ENCODE data around the gene CUX1.

CUX1 gene

DNA sequence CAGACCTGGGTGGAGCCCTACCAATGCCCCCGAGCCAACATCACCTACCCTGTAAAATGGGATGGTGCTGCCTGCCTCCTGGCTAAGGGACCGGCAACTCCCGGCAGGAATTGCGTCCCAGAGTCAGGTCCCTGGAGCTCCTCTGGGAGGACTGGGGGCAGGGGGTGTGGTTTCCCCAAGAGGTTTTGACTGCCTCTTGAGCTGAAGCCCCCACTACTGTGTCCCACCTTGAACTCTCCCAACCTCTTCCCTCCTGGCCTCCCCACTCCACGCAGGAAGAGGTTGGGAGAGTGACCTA lies 470.5 kb downstream of the CUX1 start:
- TF ChIP-seq, protein P1, sequence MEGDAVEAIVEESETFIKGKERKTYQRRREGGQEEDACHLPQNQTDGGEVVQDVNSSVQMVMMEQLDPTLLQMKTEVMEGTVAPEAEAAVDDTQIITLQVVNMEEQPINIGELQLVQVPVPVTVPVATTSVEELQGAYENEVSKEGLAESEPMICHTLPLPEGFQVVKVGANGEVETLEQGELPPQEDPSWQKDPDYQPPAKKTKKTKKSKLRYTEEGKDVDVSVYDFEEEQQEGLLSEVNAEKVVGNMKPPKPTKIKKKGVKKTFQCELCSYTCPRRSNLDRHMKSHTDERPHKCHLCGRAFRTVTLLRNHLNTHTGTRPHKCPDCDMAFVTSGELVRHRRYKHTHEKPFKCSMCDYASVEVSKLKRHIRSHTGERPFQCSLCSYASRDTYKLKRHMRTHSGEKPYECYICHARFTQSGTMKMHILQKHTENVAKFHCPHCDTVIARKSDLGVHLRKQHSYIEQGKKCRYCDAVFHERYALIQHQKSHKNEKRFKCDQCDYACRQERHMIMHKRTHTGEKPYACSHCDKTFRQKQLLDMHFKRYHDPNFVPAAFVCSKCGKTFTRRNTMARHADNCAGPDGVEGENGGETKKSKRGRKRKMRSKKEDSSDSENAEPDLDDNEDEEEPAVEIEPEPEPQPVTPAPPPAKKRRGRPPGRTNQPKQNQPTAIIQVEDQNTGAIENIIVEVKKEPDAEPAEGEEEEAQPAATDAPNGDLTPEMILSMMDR (IDR thresholded peaks at IDR 0.05; ENCODE audit: low read depth, low read length), result no peak
- Histone ChIP-seq H3K9me3 (no peaks in the 10 kb centered on the region), H3K36me3 (no peaks in the 10 kb centered on the region; the same call in 1 of the 2 replicates), H3K4me1 (peaks cover 8% of the 10 kb centered on the region; the same call in 1 of the 2 replicates), H3K4me3 (ENCODE audit: low read depth, low read length) (peak overlapping the region; percentile 79), H3K27me3 (no peaks in the 10 kb centered on the region)
- DNase-seq, result no peak

DNA sequence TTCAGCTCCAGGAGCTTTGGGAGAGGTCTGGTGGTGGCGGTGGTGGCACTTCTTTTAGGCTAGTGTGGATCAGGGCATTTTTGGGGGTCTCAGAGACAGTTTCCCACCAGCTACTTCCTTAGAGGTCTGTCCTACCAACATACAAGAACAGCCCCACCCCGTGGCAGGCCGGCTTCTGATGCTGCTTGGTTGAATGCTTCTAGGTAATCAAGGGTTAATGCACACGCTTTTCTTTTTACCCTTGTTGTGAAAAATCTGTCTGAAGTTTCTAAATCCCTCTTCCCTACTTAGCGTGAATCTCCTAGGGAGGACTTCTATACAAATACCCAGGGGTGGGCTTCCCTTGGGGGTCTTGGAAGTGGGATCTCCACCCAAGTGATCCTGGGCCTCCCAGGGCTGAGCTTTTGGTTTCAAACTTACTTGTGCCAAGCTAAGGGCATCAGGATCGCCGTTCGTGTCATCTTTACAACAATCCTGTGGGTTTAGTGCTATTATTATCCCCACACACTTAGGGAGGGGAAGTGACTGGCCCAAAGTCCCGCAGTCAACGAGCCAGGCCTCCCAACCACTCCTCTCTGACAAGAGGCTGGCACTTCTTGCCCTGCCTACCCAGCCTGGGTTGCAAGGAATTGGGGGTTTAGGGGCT lies 471.0 kb downstream of the CUX1 start:
- H3K27me3 ChIP-seq, result no peaks in the 10 kb centered on the region
- H3K36me3 ChIP-seq, result no peaks in the 10 kb centered on the region; the same call in 1 of the 2 replicates
- H3K4me3 ChIP-seq (ENCODE audit: low read depth, low read length), result peak overlapping the region; percentile 79
- peaks cover 8% of the 10 kb centered on the region; the same call in 1 of the 2 replicates for H3K4me1 ChIP-seq
- no peak for DNase-seq
- TF ChIP-seq, protein P1 (IDR thresholded peaks at IDR 0.05; ENCODE audit: low read depth, low read length), result no peak
- no peaks in the 10 kb centered on the region for H3K9me3 ChIP-seq

DNA sequence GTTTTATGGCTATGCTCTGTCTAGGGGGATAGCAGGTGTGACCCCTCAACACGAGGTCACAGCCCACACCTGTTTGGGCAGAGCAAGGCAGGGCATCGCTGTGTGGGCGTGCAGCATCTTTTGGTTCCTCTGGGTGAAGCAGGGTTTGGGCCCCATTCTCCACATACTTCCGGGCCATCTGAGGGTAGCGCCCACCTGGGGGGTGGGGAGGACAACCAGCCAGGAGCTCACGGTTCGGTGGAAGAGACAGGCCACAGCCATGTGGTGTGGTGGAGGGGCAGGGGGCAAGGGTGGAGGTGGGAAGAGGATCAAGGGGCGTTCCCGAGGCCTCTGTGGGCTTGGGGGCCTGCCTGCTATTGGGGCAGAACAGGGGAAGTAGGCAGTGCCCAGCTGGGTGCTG lies 471.6 kb downstream of the CUX1 start:
- DNase-seq, result no peak

DNA sequence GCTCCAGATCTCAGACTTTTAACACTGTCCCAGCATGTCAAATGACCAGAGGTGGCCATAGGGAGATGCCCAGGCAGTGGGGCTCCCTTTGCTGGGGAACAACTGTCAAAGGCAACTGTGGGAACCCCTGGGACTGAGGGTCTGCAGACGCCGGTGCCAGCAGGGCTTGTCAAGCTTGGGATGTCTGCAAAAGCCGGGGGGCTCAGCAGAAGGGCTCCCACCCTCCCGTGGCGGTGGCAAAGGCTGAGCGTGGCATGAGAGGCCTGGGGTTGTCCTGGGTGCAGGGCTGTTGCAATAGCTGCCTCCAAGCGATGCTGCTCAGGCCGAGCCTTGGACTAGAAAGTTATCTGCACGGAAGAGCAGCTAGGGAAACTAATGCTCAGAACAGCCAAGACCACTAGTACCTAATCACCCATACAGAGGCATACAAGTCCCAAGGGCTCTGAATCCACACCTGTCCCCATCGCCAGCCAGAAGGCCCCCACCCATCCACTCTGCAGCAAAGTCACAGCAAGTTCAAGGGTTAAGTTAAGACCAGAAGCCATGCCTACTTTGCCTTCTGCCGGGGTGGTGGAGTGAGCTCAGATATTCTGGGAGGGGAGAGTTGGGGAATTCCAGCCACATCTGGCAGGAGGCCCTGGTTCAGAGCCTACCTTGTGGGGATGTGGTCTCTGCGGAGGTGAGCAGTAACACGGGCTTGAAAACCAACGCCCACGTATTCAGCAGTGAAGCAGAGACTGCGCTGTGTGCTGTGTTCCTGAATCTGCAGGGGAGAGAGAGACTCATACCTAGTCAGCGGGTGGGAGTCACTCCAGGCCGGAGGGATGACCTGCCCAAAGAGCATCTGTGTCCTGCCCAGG lies 473.9 kb downstream of the CUX1 start:
- Histone ChIP-seq H3K27me3 (no peaks in the 10 kb centered on the region), H3K4me3 (ENCODE audit: low read depth, low read length) (no peak overlapping the region), H3K36me3 (no peaks in the 10 kb centered on the region; the same call in 1 of the 2 replicates), H3K9me3 (no peaks in the 10 kb centered on the region), H3K4me1 (no peaks in the 10 kb centered on the region; the same call in 1 of the 2 replicates)
- DNase-seq, result no peak
- TF ChIP-seq, protein P1 (IDR thresholded peaks at IDR 0.05; ENCODE audit: low read depth, low read length), result no peak

More for the DNA sequence above, 471.6 kb downstream of the CUX1 start:
- Histone ChIP-seq H3K4me1 (peaks cover 8% of the 10 kb centered on the region; the same call in 1 of the 2 replicates), H3K36me3 (no peaks in the 10 kb centered on the region; the same call in 1 of the 2 replicates), H3K9me3 (no peaks in the 10 kb centered on the region), H3K4me3 (ENCODE audit: low read depth, low read length) (no peak overlapping the region), H3K27me3 (no peaks in the 10 kb centered on the region)
- TF ChIP-seq, protein P1 (IDR thresholded peaks at IDR 0.05; ENCODE audit: low read depth, low read length), result no peak

DNA sequence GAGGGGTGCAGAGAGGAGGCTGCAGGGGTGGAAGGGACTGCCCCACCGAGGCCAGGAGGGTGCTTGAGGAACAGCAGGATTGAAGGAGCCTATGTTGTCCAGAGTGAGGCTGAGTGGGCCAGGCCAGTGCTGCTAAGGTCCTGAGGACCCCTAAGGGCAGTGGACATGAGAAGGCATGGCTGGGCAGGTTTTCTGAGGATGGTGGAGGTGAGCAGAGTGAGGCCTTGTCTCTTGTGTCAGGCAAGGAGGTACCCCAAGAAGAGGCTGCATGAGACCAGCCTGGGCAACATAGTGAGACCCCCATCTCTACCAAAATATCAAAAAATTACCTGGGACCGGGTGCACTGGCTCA lies 474.5 kb downstream of the CUX1 start:
- H3K4me3 ChIP-seq (ENCODE audit: low read depth, low read length), result no peak overlapping the region
- H3K4me1 ChIP-seq, result no peaks in the 10 kb centered on the region; the same call in 1 of the 2 replicates
- no peak for DNase-seq
- TF ChIP-seq, protein P1 (IDR thresholded peaks at IDR 0.05; ENCODE audit: low read depth, low read length), result no peak
- no peaks in the 10 kb centered on the region for H3K27me3 ChIP-seq
- H3K9me3 ChIP-seq, result no peaks in the 10 kb centered on the region
- no peaks in the 10 kb centered on the region; the same call in 1 of the 2 replicates for H3K36me3 ChIP-seq

Data from BE2C (cell line).